ENCODE measurements around the gene DPP4.

DPP4 gene

GRCh38 chr2:161976295-161976694 is 97.7 kb downstream of the DPP4 start:
- DNase-seq (ENCODE audit: low spot score), result no peak
- Histone ChIP-seq H3K4me3 (ENCODE audit: severe bottlenecking) (no peak overlapping the region), H3K4me1 (ENCODE audit: insufficient read depth, poor library complexity, severe bottlenecking) (no peaks in the 10 kb centered on the region), H3K27me3 (ENCODE audit: insufficient read depth, poor library complexity, severe bottlenecking) (no peaks in the 10 kb centered on the region), H3K9me3 (ENCODE audit: severe bottlenecking) (no peaks in the 10 kb centered on the region), H3K27ac (ENCODE audit: poor library complexity, severe bottlenecking) (no peak overlapping the region), H3K36me3 (ENCODE audit: low read depth) (no peaks in the 10 kb centered on the region)
- no peak for ATAC-seq (ENCODE audit: low read depth)
- TF ChIP-seq CTCF (IDR thresholded peaks at IDR 0.05; ENCODE audit: poor library complexity, severe bottlenecking), result no peak

GRCh38 chr2:161975813-161976160 is 98.2 kb downstream of the DPP4 start:
- Histone ChIP-seq H3K4me3 (ENCODE audit: severe bottlenecking) (no peak overlapping the region), H3K9me3 (ENCODE audit: severe bottlenecking) (no peaks in the 10 kb centered on the region), H3K36me3 (ENCODE audit: low read depth) (no peaks in the 10 kb centered on the region), H3K27me3 (ENCODE audit: insufficient read depth, poor library complexity, severe bottlenecking) (no peaks in the 10 kb centered on the region), H3K4me1 (ENCODE audit: insufficient read depth, poor library complexity, severe bottlenecking) (no peaks in the 10 kb centered on the region), H3K27ac (ENCODE audit: poor library complexity, severe bottlenecking) (no peak overlapping the region)
- ATAC-seq (ENCODE audit: low read depth) (no peak), DNase-seq (ENCODE audit: low spot score) (no peak)
- TF ChIP-seq CTCF (IDR thresholded peaks at IDR 0.05; ENCODE audit: poor library complexity, severe bottlenecking), result no peak

GRCh38 chr2:161975062-161975812 is 98.8 kb downstream of the DPP4 start:
- no peak overlapping the region for H3K27ac ChIP-seq (ENCODE audit: poor library complexity, severe bottlenecking)
- ATAC-seq (ENCODE audit: low read depth) (no peak), DNase-seq (ENCODE audit: low spot score) (no peak)
- H3K4me3 ChIP-seq (ENCODE audit: severe bottlenecking), result no peak overlapping the region
- H3K9me3 ChIP-seq (ENCODE audit: severe bottlenecking), result no peaks in the 10 kb centered on the region
- H3K27me3 ChIP-seq (ENCODE audit: insufficient read depth, poor library complexity, severe bottlenecking), result no peaks in the 10 kb centered on the region
- no peaks in the 10 kb centered on the region for H3K36me3 ChIP-seq (ENCODE audit: low read depth)
- H3K4me1 ChIP-seq (ENCODE audit: insufficient read depth, poor library complexity, severe bottlenecking), result no peaks in the 10 kb centered on the region
- TF ChIP-seq CTCF (IDR thresholded peaks at IDR 0.05; ENCODE audit: poor library complexity, severe bottlenecking), result no peak

GRCh38 chr2:161974461-161974860 is 99.6 kb downstream of the DPP4 start:
- no peaks in the 10 kb centered on the region for H3K27me3 ChIP-seq (ENCODE audit: insufficient read depth, poor library complexity, severe bottlenecking)
- TF ChIP-seq CTCF (IDR thresholded peaks at IDR 0.05; ENCODE audit: poor library complexity, severe bottlenecking), result no peak
- no peak for ATAC-seq (ENCODE audit: low read depth)
- no peak for DNase-seq (ENCODE audit: low spot score)
- H3K4me3 ChIP-seq (ENCODE audit: severe bottlenecking), result no peak overlapping the region
- no peaks in the 10 kb centered on the region for H3K4me1 ChIP-seq (ENCODE audit: insufficient read depth, poor library complexity, severe bottlenecking)
- H3K9me3 ChIP-seq (ENCODE audit: severe bottlenecking), result no peaks in the 10 kb centered on the region
- no peaks in the 10 kb centered on the region for H3K36me3 ChIP-seq (ENCODE audit: low read depth)
- no peak overlapping the region for H3K27ac ChIP-seq (ENCODE audit: poor library complexity, severe bottlenecking)

GRCh38 chr2:161972866-161973265 is 101.1 kb downstream of the DPP4 start:
- TF ChIP-seq CTCF (IDR thresholded peaks at IDR 0.05; ENCODE audit: poor library complexity, severe bottlenecking), result no peak
- no peak for ATAC-seq (ENCODE audit: low read depth)
- no peaks in the 10 kb centered on the region for H3K27me3 ChIP-seq (ENCODE audit: insufficient read depth, poor library complexity, severe bottlenecking)

More at GRCh38 chr2:161972866-161973265, 101.1 kb downstream of the DPP4 start:
- no peak for DNase-seq (ENCODE audit: low spot score)
- no peaks in the 10 kb centered on the region for H3K4me1 ChIP-seq (ENCODE audit: insufficient read depth, poor library complexity, severe bottlenecking)
- no peaks in the 10 kb centered on the region for H3K36me3 ChIP-seq (ENCODE audit: low read depth)
- no peaks in the 10 kb centered on the region for H3K9me3 ChIP-seq (ENCODE audit: severe bottlenecking)
- no peak overlapping the region for H3K4me3 ChIP-seq (ENCODE audit: severe bottlenecking)
- H3K27ac ChIP-seq (ENCODE audit: poor library complexity, severe bottlenecking), result no peak overlapping the region

Data from RWPE2 (cell line).